H1 (cell line): ENCODE data around the gene IL9. TPM values are rescaled to one million over a fixed set of nuclear protein-coding genes. Genes with fewer than 3 reads are reported as not detected.

Experiments used
- CTCF ChIA-PET: fragments of 300-600 bp; sonication (Branson Sonifier 250); formaldehyde crosslinking; loops from one replicate; lab custom pipeline; 2021; ENCODE audit not compliant: partially characterized antibody; lab: Charles Lee
- POLR2A ChIA-PET: fragments of 300-600 bp; sonication (Branson Sonifier 250); formaldehyde crosslinking; loops from one replicate; lab custom pipeline; 2021; ENCODE audit warnings: inconsistent platforms; ENCODE audit not compliant: partially characterized antibody; lab: Charles Lee
- DNase-seq, 2 experiments: peaks; one replicate each; pipeline versions ENCODE4 v3.0.0 to v3.0.0-alpha.2; 2010 to 2022; ENCODE audit warnings: low spot score in 2 of 2, low read depth in 1 of 2, mixed read lengths in 1 of 2
- FAIRE-seq: peaks from 2 replicates; lab custom pipeline; 2011; peaks lifted over from hg19 to GRCh38; lab: Jason Lieb, UNC
- H2AFZ ChIP-seq: 2 replicates; pipeline ENCODE4 v1.8.1; 2012; ENCODE audit warnings: low read length, inconsistent platforms
- H2AK5ac ChIP-seq: 2 replicates; pipeline ENCODE4 v1.6.1; 2013; ENCODE audit warnings: low read depth, low read length
- H2BK120ac ChIP-seq: replicated peaks from 2 replicates; pipeline ENCODE3; 2013; ENCODE audit warnings: low read depth, low read length, inconsistent platforms
- H2BK12ac ChIP-seq: 2 replicates; pipeline ENCODE4 v1.6.1; 2013; ENCODE audit warnings: low read depth, low read length
- H2BK15ac ChIP-seq: 2 replicates; pipeline ENCODE4 v1.6.1; 2013; ENCODE audit warnings: low read length
- H2BK20ac ChIP-seq: 2 replicates; pipeline ENCODE4 v1.6.1; 2013; ENCODE audit warnings: low read length
- H2BK5ac ChIP-seq: 2 replicates; pipeline ENCODE4 v1.6.1; 2013; ENCODE audit warnings: low read depth, low read length
- H3K14ac ChIP-seq: 2 replicates; pipeline ENCODE4 v1.6.1; 2013; ENCODE audit warnings: inconsistent platforms; ENCODE audit not compliant: insufficient read length
- H3K18ac ChIP-seq: 2 replicates; pipeline ENCODE4 v1.6.1; 2013; ENCODE audit warnings: low read length; ENCODE audit errors: extremely low read depth
- H3K23ac ChIP-seq: 2 replicates; pipeline ENCODE4 v1.6.1; 2013; ENCODE audit warnings: inconsistent platforms; ENCODE audit not compliant: insufficient read length
- H3K23me2 ChIP-seq: 2 replicates; pipeline ENCODE4 v1.6.1; 2013; ENCODE audit warnings: low read depth, low read length
- H3K27ac ChIP-seq: 2 replicates; pipeline ENCODE4 v1.6.1; 2011; ENCODE audit warnings: low read depth, low read length, inconsistent platforms
- H3K27me3 ChIP-seq, 4 experiments: replicated peaks in 1 of 4; 1 replicate in 1 of 4; 2 replicates in 3 of 4; pipeline versions ENCODE4 v1.6.1 to v1.8.1; 2011 to 2013; ENCODE audit warnings: low read length in 3 of 4, mild to moderate bottlenecking in 3 of 4, inconsistent platforms in 2 of 4, mixed read lengths in 2 of 4, moderate library complexity in 1 of 4; ENCODE audit not compliant: control insufficient read depth in 3 of 4, insufficient read depth in 3 of 4; ENCODE audit errors: extremely low read depth in 1 of 4
- H3K36me3 ChIP-seq, 4 experiments: 2 replicates each; pipeline versions ENCODE4 v1.6.1 to v1.8.1; 2011 to 2013; ENCODE audit warnings: mild to moderate bottlenecking in 4 of 4, low read length in 3 of 4, moderate library complexity in 2 of 4, control low read depth in 1 of 4, inconsistent platforms in 1 of 4; ENCODE audit not compliant: insufficient read depth in 4 of 4, control insufficient read depth in 2 of 4
- H3K4ac ChIP-seq: replicated peaks from 2 replicates; pipeline ENCODE3; 2013; ENCODE audit warnings: low read length, low read depth, mixed read lengths, inconsistent platforms; ENCODE audit not compliant: insufficient read length
- H3K4me1 ChIP-seq, 4 experiments: replicated peaks in 1 of 4; 1 replicate in 1 of 4; 2 replicates in 3 of 4; pipeline versions ENCODE4 v1.6.1 to v1.8.1; 2011 to 2013; ENCODE audit warnings: low read length in 3 of 4, inconsistent platforms in 2 of 4, mixed read lengths in 1 of 4; ENCODE audit not compliant: insufficient read depth in 4 of 4, control insufficient read depth in 3 of 4
- H3K4me2 ChIP-seq, 2 experiments: 2 replicates each; pipeline versions ENCODE4 v1.6.1 to v1.8.1; 2011 to 2013; ENCODE audit warnings: low read depth in 2 of 2, low read length in 2 of 2, control low read depth in 1 of 2, inconsistent platforms in 1 of 2, mild to moderate bottlenecking in 1 of 2; ENCODE audit not compliant: insufficient read depth in 1 of 2
- H3K4me3 ChIP-seq, 4 experiments: fragments of 200-600, 300-600 bp in 1 of 4; sonication (generic), shearing (Covaris generic), sonication (Bioruptor Twin) in 1 of 4; 2 replicates each; pipeline versions ENCODE4 v1.5.1 to v1.8.1; 2011 to 2016; ENCODE audit warnings: low read length in 4 of 4, low read depth in 3 of 4, control low read depth in 2 of 4, inconsistent platforms in 2 of 4, mild to moderate bottlenecking in 2 of 4, mixed read lengths in 1 of 4, moderate library complexity in 1 of 4; ENCODE audit not compliant: insufficient read depth in 2 of 4; ENCODE audit errors: extremely low read depth in 1 of 4
- H3K56ac ChIP-seq: replicated peaks from 2 replicates; pipeline ENCODE3; 2013; ENCODE audit warnings: low read depth, mild to moderate bottlenecking, mixed read lengths, low read length, inconsistent platforms; ENCODE audit not compliant: insufficient read length
- H3K79me1 ChIP-seq: 2 replicates; pipeline ENCODE4 v1.6.1; 2013; ENCODE audit warnings: low read depth, low read length, control low read depth
- H3K79me2 ChIP-seq, 2 experiments: 2 replicates each; pipeline versions ENCODE4 v1.6.1 to v1.8.1; 2012 to 2013; ENCODE audit warnings: low read length in 2 of 2, mild to moderate bottlenecking in 2 of 2, inconsistent platforms in 1 of 2; ENCODE audit not compliant: insufficient read depth in 2 of 2, control insufficient read depth in 1 of 2
- H3K9ac ChIP-seq, 4 experiments: replicated peaks in 1 of 4; 1 replicate in 1 of 4; 2 replicates in 3 of 4; pipeline versions ENCODE4 v1.6.1 to v1.8.1; 2011 to 2013; ENCODE audit warnings: low read depth in 3 of 4, low read length in 3 of 4, control low read depth in 2 of 4, mild to moderate bottlenecking in 2 of 4, moderate library complexity in 2 of 4, inconsistent platforms in 1 of 4; ENCODE audit errors: extremely low read depth in 1 of 4
- H3K9me3 ChIP-seq, 2 experiments: 2 replicates each; pipeline versions ENCODE4 v1.6.1 to v1.8.1; 2012 to 2013; ENCODE audit warnings: mild to moderate bottlenecking in 2 of 2, moderate library complexity in 2 of 2, control low read depth in 1 of 2, inconsistent platforms in 1 of 2, low read depth in 1 of 2, low read length in 1 of 2, mixed read lengths in 1 of 2; ENCODE audit not compliant: insufficient read depth in 2 of 2
- H4K20me1 ChIP-seq, 2 experiments: replicated peaks in 1 of 2; 2 replicates each; pipeline versions ENCODE3 to v1.8.1; 2011 to 2013; ENCODE audit warnings: inconsistent platforms in 2 of 2, low read length in 2 of 2, mild to moderate bottlenecking in 1 of 2; ENCODE audit not compliant: insufficient read depth in 2 of 2, control insufficient read depth in 1 of 2
- H4K5ac ChIP-seq: 2 replicates; pipeline ENCODE4 v1.6.1; 2013; ENCODE audit warnings: low read length, low read depth, mixed read lengths, inconsistent platforms; ENCODE audit not compliant: insufficient read length
- H4K8ac ChIP-seq: 2 replicates; pipeline ENCODE4 v1.8.0; 2013; ENCODE audit warnings: mild to moderate bottlenecking, moderate library complexity, low read length, inconsistent platforms; ENCODE audit not compliant: insufficient read depth; ENCODE audit errors: extremely low read depth
- H4K91ac ChIP-seq: replicated peaks from 2 replicates; pipeline ENCODE3; 2013; ENCODE audit warnings: low read length, mixed read lengths, inconsistent platforms; ENCODE audit not compliant: insufficient read length
- EP300 ChIP-seq, 2 experiments: IDR thresholded peaks; 1 replicate in 1 of 2; 2 replicates in 1 of 2; pipeline ENCODE4 v1.6.1; 2011 to 2012; ENCODE audit warnings: low read depth in 2 of 2, low read length in 2 of 2, mild to moderate bottlenecking in 2 of 2, borderline replicate concordance in 1 of 2, inconsistent platforms in 1 of 2, moderate library complexity in 1 of 2
- HDAC6 ChIP-seq: IDR thresholded peaks from one replicate; pipeline ENCODE4 v1.7.1; 2012; ENCODE audit warnings: low read depth, mild to moderate bottlenecking, inconsistent platforms, low read length, moderate library complexity
- KDM1A ChIP-seq: fragments of 200-600, 300-600 bp; sonication (generic); IDR thresholded peaks from 2 replicates; pipeline ENCODE4 v1.7.1; 2016; ENCODE audit warnings: mild to moderate bottlenecking, low read length, borderline replicate concordance
- KDM4A ChIP-seq: IDR thresholded peaks from one replicate; pipeline ENCODE4 v1.7.1; 2012; ENCODE audit warnings: low read depth, mild to moderate bottlenecking, moderate library complexity, low read length, inconsistent platforms; ENCODE audit not compliant: severe bottlenecking
- SRF ChIP-seq: IDR thresholded peaks from 2 replicates; pipeline ENCODE4 v1.6.1; 2011; ENCODE audit warnings: mild to moderate bottlenecking, low read depth, low read length, moderate library complexity
- TAF7 ChIP-seq: optimal IDR thresholded peaks from 2 replicates; pipeline ENCODE3; 2011; ENCODE audit warnings: low read depth, mild to moderate bottlenecking, inconsistent platforms, low read length, moderate library complexity, borderline replicate concordance
- TCF12 ChIP-seq: IDR thresholded peaks from 2 replicates; pipeline ENCODE4 v1.6.1; 2011; ENCODE audit warnings: low read depth, mild to moderate bottlenecking, low read length
- ZNF274 ChIP-seq: IDR thresholded peaks from 2 replicates; pipeline ENCODE4 v1.7.0; 2012; ENCODE audit warnings: low read length, borderline replicate concordance; ENCODE audit errors: extremely low read depth
- WGBS, 2 experiments: shearing (Covaris generic) in 1 of 2; methylation state at CpG; one replicate each; pipeline versions ENCODE4 v1.1.6 to v1.1.7; 2013 to 2015; ENCODE audit warnings: low lambda C conversion rate in 2 of 2, mixed read lengths in 2 of 2, inconsistent platforms in 1 of 2, low coverage in 1 of 2, missing lambda C conversion rate in 1 of 2; ENCODE audit not compliant: insufficient replicate concordance in 2 of 2, insufficient coverage in 1 of 2, insufficient read length in 1 of 2; ENCODE audit errors: extremely low coverage in 1 of 2, missing lambda C conversion rate in 1 of 2; 5-methylcytosine and 5-hydroxymethylcytosine counted together
- long read RNA-seq, 2 experiments: library from RNA in 1 of 2; library from capped mRNA in 1 of 2; stranded (forward); transcript quantifications; one replicate each; pipeline ENCODE4 v2.0.0, GENCODE V29; 2021; ENCODE audit warnings: inconsistent platforms in 1 of 2
- polyA minus RNA-seq, 3 experiments: library from RNA; depleted of rRNA, polyadenylated mRNA; stranded (reverse); fragments of >200 nt; gene quantifications; 1 replicate in 2 of 3; 2 replicates in 1 of 3; pipeline ENCODE4 v1.2.3, GENCODE V29; 2011
- polyA plus RNA-seq, 7 experiments: library from polyadenylated mRNA; depleted of rRNA in 3 of 7; stranded (reverse) in 5 of 7; unstranded in 2 of 7; fragments of >200 nt in 5 of 7; fragments of 200-250 nt in 2 of 7; gene quantifications; 1 replicate in 5 of 7; 2 replicates in 1 of 7; 4 replicates in 1 of 7; pipeline versions ENCODE4 v1.2.1 to v1.2.3, GENCODE V29; 2011 to 2013; ENCODE audit warnings: missing spikeins in 2 of 7, mixed read lengths in 2 of 7
- total RNA-seq: library from RNA; stranded (reverse); fragmentation: NEBNext Ultra II Directional; extraction: Animal tissue kit (Norgen Biotek cat#: 25700); gene quantifications from 2 replicates; pipeline ENCODE4 v1.2.1, GENCODE V29; 2021

Gene IL9
- not detected in 2 replicates for total RNA-seq
- polyA plus RNA-seq (2011; rRNA removed): not detected in 2 replicates
- polyA plus RNA-seq (2011; cell fraction: cytosol; rRNA removed): not detected
- polyA plus RNA-seq (2011; cell fraction: nucleus; rRNA removed): not detected
- polyA plus RNA-seq (2012, experiment 1 of 2): not detected in 4 replicates
- not detected for polyA plus RNA-seq (2012, experiment 2 of 2)
- polyA plus RNA-seq (2013, experiment 1 of 2): not detected
- polyA plus RNA-seq (2013, experiment 2 of 2): not detected
- not detected in 2 replicates for polyA minus RNA-seq (2011; rRNA and poly(A)+ RNA removed)
- not detected for polyA minus RNA-seq (2011; cell fraction: cytosol; rRNA and poly(A)+ RNA removed)
- not detected for polyA minus RNA-seq (2011; cell fraction: nucleus; rRNA and poly(A)+ RNA removed)
- long read RNA-seq, experiment 1: 0 reads
- long read RNA-seq, experiment 2: 0 reads

DNA sequence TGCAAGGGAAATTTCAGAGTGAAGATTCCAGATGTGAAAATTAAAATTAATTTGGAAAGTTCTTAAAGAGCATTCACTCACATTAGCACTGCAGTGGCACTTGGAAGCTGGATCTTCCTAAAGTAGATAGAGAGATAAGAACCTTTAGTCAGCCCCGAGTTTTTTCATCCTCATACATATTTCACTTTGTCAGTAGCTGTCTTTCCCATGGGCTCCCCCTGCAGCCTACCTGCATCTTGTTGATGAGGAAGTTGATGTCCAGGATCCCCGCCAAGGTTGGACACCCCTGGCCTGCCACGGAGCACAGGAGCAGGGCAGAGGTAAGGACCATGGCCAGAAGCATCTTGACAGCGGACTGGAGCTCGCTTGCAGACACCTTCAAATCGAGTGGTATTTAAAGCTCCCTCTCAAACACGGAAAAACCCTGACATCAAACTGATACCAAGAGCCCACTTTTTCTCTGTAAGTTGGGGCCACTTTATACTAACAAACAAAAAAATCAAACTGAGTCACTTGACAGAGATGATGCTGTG lies at the start of gene IL9:
TSS of gene IL9 (minus strand) at position 368 of the 533 bp plus-strand sequence. CDS start at position 343, 25 bp downstream.
- Histone ChIP-seq H3K9ac (no peak within 1 kb of the TSS), H4K5ac (no peak within 1 kb of the TSS), H3K56ac (no peak within 1 kb of the TSS), H2BK5ac (no peak within 1 kb of the TSS), H3K4me3 (no peak within 1 kb of the TSS), H3K4me1 (no peaks in the 10 kb centered on the region), H4K20me1 (no peaks in the 10 kb centered on the region), H3K23ac (no peak within 1 kb of the TSS), H3K27me3 (no peaks in the 10 kb centered on the region), H2AK5ac (no peak within 1 kb of the TSS), H2AFZ (no peak within 1 kb of the TSS), H3K79me2 (no peaks in the 10 kb centered on the region), H2BK120ac (no peak within 1 kb of the TSS), H2BK20ac (no peak within 1 kb of the TSS), H3K14ac (no peak within 1 kb of the TSS), H4K91ac (no peak within 1 kb of the TSS), H3K27ac (no peak within 1 kb of the TSS), H3K23me2 (no peaks in the 10 kb centered on the region; the same call in 1 of the 2 replicates), H4K8ac (no peak within 1 kb of the TSS), H3K79me1 (no peaks in the 10 kb centered on the region), H3K36me3 (no peaks in the 10 kb centered on the region), H2BK15ac (no peak within 1 kb of the TSS), H2BK12ac (no peak within 1 kb of the TSS), H3K4ac (no peak within 1 kb of the TSS), H3K18ac (no peak within 1 kb of the TSS), H3K4me2 (no peak within 1 kb of the TSS), H3K9me3 (no peaks in the 10 kb centered on the region)
- no peak for FAIRE-seq
- WGBS, 2 experiments: 82% methylated on average over 7 of the region's 7 CpGs; no CpG with 5 or more reads in 1 of the 2 experiments
- DNase-seq: no peak
- POLR2A ChIA-PET: no interaction called here
- TF ChIP-seq EP300 (IDR thresholded peaks at IDR 0.05; ENCODE audit: borderline replicate concordance in 1 of 2, low read depth in 2 of 2, low read length in 2 of 2): no peak
- no peak for TF ChIP-seq SRF
- TF ChIP-seq KDM4A: no peak
- no peak for TF ChIP-seq TAF7
- TF ChIP-seq TCF12: no peak
- no peak for TF ChIP-seq ZNF274
- TF ChIP-seq HDAC6: no peak
- TF ChIP-seq KDM1A: no peak
- CTCF ChIA-PET: interaction anchor here (1.1 to 1.5 kb wide), 6 partner anchors 9 to 342 kb away, joined by 3 to 5 read pairs (median 4); no protein-coding TSS in a partner anchor
